CD14-positive monocyte (primary cell): Measurements from ENCODE around the gene REL. TPM values are rescaled to one million over a fixed set of nuclear protein-coding genes. Genes with fewer than 3 reads are reported as not detected.

ENCODE experiments used
- DNase-seq, 3 donors: peaks; one replicate each; pipeline ENCODE4 v3.0.0-alpha.2; 2011 to 2022
- H2AFZ ChIP-seq: 2 replicates; pipeline ENCODE4 v1.6.0; 2012; ENCODE audit warnings: mild to moderate bottlenecking, low read depth, low read length, inconsistent platforms; ENCODE audit not compliant: insufficient read depth, poor library complexity, severe bottlenecking
- H3K27ac ChIP-seq, 2 donors: 1 replicate in 1 of 2; 2 replicates in 1 of 2; pipeline ENCODE4 v1.5.1; 2012 to 2013; ENCODE audit warnings: low read length in 2 of 2, control low read depth in 1 of 2, inconsistent platforms in 1 of 2, low read depth in 1 of 2, mild to moderate bottlenecking in 1 of 2
- H3K27me3 ChIP-seq, 2 donors: one replicate each; pipeline versions ENCODE4 v1.6.0 to v1.6.1; 2011 to 2013; ENCODE audit warnings: low read length in 2 of 2; ENCODE audit not compliant: control insufficient read depth in 2 of 2, insufficient read depth in 2 of 2
- H3K36me3 ChIP-seq, 2 donors: replicated peaks in 1 of 2; 1 replicate in 1 of 2; 2 replicates in 1 of 2; pipeline versions ENCODE4 v1.5.1 to v1.6.1; 2012 to 2013; ENCODE audit warnings: low read length in 2 of 2, control low read depth in 1 of 2, inconsistent platforms in 1 of 2, mild to moderate bottlenecking in 1 of 2; ENCODE audit not compliant: insufficient read depth in 2 of 2, control insufficient read depth in 1 of 2
- H3K4me1 ChIP-seq, 2 donors: 1 replicate in 1 of 2; 2 replicates in 1 of 2; pipeline versions ENCODE4 v1.5.1 to v1.6.1; 2012 to 2013; ENCODE audit warnings: low read length in 2 of 2, control low read depth in 1 of 2, inconsistent platforms in 1 of 2, mild to moderate bottlenecking in 1 of 2, moderate library complexity in 1 of 2; ENCODE audit not compliant: insufficient read depth in 2 of 2, control insufficient read depth in 1 of 2
- H3K4me2 ChIP-seq: replicated peaks from 2 replicates; pipeline ENCODE3; 2012; ENCODE audit warnings: low read length, moderate library complexity, mild to moderate bottlenecking; ENCODE audit not compliant: poor library complexity, severe bottlenecking; ENCODE audit errors: extremely low read depth
- H3K4me3 ChIP-seq, 3 experiments: fragments of 200-600 bp in 1 of 3; sonication (generic) in 1 of 3; replicated peaks in 1 of 3; 1 replicate in 2 of 3; 2 replicates in 1 of 3; pipeline ENCODE4 v1.5.1; 2011 to 2013; ENCODE audit warnings: low read length in 3 of 3, mild to moderate bottlenecking in 3 of 3, control low read depth in 2 of 3, low read depth in 2 of 3, inconsistent platforms in 1 of 3, moderate library complexity in 1 of 3
- H3K79me2 ChIP-seq: 2 replicates; pipeline ENCODE4 v1.6.0; 2012; ENCODE audit warnings: mild to moderate bottlenecking, control low read depth, inconsistent platforms, low read length, moderate library complexity; ENCODE audit not compliant: insufficient read depth
- H3K9ac ChIP-seq: 2 replicates; pipeline ENCODE4 v1.6.0; 2017; ENCODE audit warnings: low read length, mild to moderate bottlenecking; ENCODE audit not compliant: insufficient read depth, poor library complexity, severe bottlenecking
- H3K9me3 ChIP-seq, 2 donors: replicated peaks in 1 of 2; 1 replicate in 1 of 2; 2 replicates in 1 of 2; pipeline versions ENCODE4 v1.5.1 to v1.6.1; 2012 to 2013; ENCODE audit warnings: low read length in 2 of 2, control low read depth in 1 of 2; ENCODE audit not compliant: control insufficient read depth in 1 of 2, insufficient read depth in 1 of 2
- H4K20me1 ChIP-seq: 2 replicates; pipeline ENCODE4 v1.6.0; 2012; ENCODE audit warnings: mild to moderate bottlenecking, low read length, control low read depth, moderate library complexity; ENCODE audit not compliant: insufficient read depth
- H3K27ac Mint-ChIP-seq, 7 donors: one replicate each; pipeline ENCODE4 v1.8.0; 2020; ENCODE audit warnings: mild to moderate bottlenecking in 7 of 7, mixed read lengths in 7 of 7, moderate library complexity in 6 of 7, inconsistent platforms in 2 of 7
- H3K27me3 Mint-ChIP-seq, 3 donors: one replicate each; pipeline ENCODE4 v1.8.0; 2021 to 2022; ENCODE audit warnings: low read depth in 3 of 3, mild to moderate bottlenecking in 3 of 3, mixed read lengths in 3 of 3, moderate library complexity in 3 of 3, inconsistent platforms in 1 of 3
- H3K36me3 Mint-ChIP-seq, 2 donors: one replicate each; pipeline ENCODE4 v1.8.0; 2020; ENCODE audit warnings: mixed read lengths in 2 of 2, inconsistent platforms in 1 of 2, mild to moderate bottlenecking in 1 of 2
- H3K4me1 Mint-ChIP-seq: one replicate; pipeline ENCODE4 v1.8.0; 2020; ENCODE audit warnings: mild to moderate bottlenecking, mixed read lengths
- H3K4me3 Mint-ChIP-seq, 2 donors: one replicate each; pipeline ENCODE4 v1.8.0; 2020; ENCODE audit warnings: mild to moderate bottlenecking in 2 of 2, mixed read lengths in 2 of 2, moderate library complexity in 1 of 2
- H3K9me3 Mint-ChIP-seq, 7 donors: one replicate each; pipeline ENCODE4 v1.8.0; 2020 to 2022; ENCODE audit warnings: mixed read lengths in 7 of 7, mild to moderate bottlenecking in 6 of 7, moderate library complexity in 6 of 7, inconsistent platforms in 2 of 7
- WGBS: methylation state at CpG from one replicate; pipeline ENCODE4 v1.1.5; 2013; ENCODE audit warnings: missing lambda C conversion rate; ENCODE audit not compliant: insufficient coverage; 5-methylcytosine and 5-hydroxymethylcytosine counted together
- intact Hi-C, 2 donors: fragments of 100-400 bp; cut with micrococcal nuclease; formaldehyde crosslinking; loops; one replicate each; pipeline versions ENCODE4 v1.15.0 to v1.15.1; 2023
- polyA minus RNA-seq: library from RNA; depleted of rRNA, polyadenylated mRNA; stranded (reverse); fragments of >200 nt; gene quantifications from 2 replicates; pipeline ENCODE4 v1.2.3, GENCODE V29; 2012
- polyA plus RNA-seq, 3 donors: library from polyadenylated mRNA; depleted of rRNA in 1 of 3; unstranded in 2 of 3; stranded (reverse) in 1 of 3; fragments of 300-500 nt in 2 of 3; fragments of >200 nt in 1 of 3; fragmentation: Illumina TruSeq in 2 of 3; gene quantifications; 1 replicate in 2 of 3; 2 replicates in 1 of 3; pipeline ENCODE4 v1.2.3, GENCODE V29; 2012 to 2021
- total RNA-seq, 12 experiments: library from RNA in 1 of 12; stranded (reverse) in 1 of 12; fragments of 120-200 nt in 1 of 12; gene quantifications; one replicate each; pipeline ENCODE4 v1.2.4 and lab custom pipeline; 2013 to 2026; ENCODE audit warnings: mixed read lengths in 6 of 12, inconsistent platforms in 1 of 12
- TF ChIP-seq, protein P1 (sequence below): fragments of 200-600 bp; IDR thresholded peaks from one replicate; pipeline ENCODE4 v1.8.0; 2022; ENCODE audit warnings: antibody characterized with exemption, mild to moderate bottlenecking

Gene REL
- 52.8 TPM for total RNA-seq (2013)
- polyA plus RNA-seq (10 to 100 TPM; 18.3 to 34.3 (median 20.3) TPM), polyA minus RNA-seq (49.5 and 56.2 TPM in 2 replicates), total RNA-seq (lab: John Stamatoyannopoulos, UW) (181 to 601 (median 306) reads per million in 11 experiments)

DNA sequence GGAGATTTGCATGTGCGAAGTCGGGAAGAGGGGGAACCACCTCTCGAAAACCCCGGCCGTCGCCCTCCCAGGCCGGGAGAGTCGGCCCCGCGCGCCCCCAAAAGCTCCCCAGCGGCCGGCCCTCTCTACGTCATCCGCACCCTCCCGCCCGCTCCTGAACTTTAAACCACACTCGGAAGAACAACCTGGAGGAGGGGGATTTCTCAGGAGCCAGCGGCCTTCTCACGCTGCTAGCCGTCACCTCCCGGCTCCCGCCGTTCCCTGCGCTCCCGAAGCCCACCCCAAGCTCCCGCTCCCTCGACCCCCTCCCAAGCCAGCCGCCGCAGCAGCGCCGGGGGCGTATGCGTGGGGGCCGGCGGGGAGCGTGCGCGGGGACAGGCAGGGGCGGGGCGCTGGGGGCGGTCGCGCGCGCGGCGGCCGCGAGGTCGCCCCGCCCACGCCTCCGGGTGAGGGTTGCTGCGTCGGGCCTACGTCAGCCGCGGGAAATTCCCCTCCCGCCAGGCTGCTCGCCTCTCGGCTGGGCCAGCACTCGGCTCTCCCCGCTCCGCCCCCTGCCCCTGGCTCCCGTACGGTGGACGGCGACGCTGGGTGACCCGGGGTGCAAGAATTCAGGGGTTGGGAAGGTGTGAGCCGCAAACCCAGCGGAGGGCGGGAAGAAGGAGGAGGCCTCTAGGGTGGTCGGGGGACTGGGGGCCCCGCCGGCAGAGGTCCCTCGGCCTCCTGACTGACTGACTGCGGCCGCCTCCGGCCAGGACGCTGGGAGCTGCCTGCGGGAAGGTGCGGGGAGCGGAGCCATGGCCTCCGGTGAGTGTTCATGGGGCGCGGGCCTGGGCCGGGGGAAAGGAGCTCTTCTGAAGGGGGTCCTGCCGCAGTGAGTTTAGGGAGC, at the start of gene REL:
Gene REL, plus strand, starts transcription at position 528 of the 886 bp plus-strand sequence. Its CDS starts 267 bp downstream, at position 795.
- Histone ChIP-seq H3K27me3 (no peaks in the 10 kb centered on the region), H3K4me2 (peak within 1 kb of the TSS; percentile 75), H3K4me1 (peaks cover 16 to 25% of the 10 kb centered on the region in 2 donors), H4K20me1 (peaks cover 40% of the 10 kb centered on the region), H3K9ac (peak within 1 kb of the TSS; percentile 100), H3K4me3 (peak within 1 kb of the TSS; percentile 81 to 100 (median 82)), H3K79me2 (peaks cover 56% of the 10 kb centered on the region), H3K27ac (peak within 1 kb of the TSS; percentile 94 to 99), H3K9me3 (no peaks in the 10 kb centered on the region), H3K36me3 (no peaks in the 10 kb centered on the region), H2AFZ (peak within 1 kb of the TSS; percentile 63)
- peak within 1 kb of the TSS; percentile 97 to 99 (median 98) for H3K27ac Mint-ChIP-seq
- DNase-seq, result peak; percentile 92 to 96 (median 92)
- intact Hi-C loops, result loop anchor here in 1 of 2 donors (5.0 to 10.0 kb wide), 2 partner anchors 84 to 114 kb away; no protein-coding TSS in a partner anchor
- H3K9me3 Mint-ChIP-seq, result peaks cover 0 to 2% (median 0%) of the 10 kb centered on the region in 7 donors
- TF ChIP-seq, protein P1, sequence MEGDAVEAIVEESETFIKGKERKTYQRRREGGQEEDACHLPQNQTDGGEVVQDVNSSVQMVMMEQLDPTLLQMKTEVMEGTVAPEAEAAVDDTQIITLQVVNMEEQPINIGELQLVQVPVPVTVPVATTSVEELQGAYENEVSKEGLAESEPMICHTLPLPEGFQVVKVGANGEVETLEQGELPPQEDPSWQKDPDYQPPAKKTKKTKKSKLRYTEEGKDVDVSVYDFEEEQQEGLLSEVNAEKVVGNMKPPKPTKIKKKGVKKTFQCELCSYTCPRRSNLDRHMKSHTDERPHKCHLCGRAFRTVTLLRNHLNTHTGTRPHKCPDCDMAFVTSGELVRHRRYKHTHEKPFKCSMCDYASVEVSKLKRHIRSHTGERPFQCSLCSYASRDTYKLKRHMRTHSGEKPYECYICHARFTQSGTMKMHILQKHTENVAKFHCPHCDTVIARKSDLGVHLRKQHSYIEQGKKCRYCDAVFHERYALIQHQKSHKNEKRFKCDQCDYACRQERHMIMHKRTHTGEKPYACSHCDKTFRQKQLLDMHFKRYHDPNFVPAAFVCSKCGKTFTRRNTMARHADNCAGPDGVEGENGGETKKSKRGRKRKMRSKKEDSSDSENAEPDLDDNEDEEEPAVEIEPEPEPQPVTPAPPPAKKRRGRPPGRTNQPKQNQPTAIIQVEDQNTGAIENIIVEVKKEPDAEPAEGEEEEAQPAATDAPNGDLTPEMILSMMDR, result no peak
- peaks cover 0 to 4% (median 0%) of the 10 kb centered on the region in 3 donors for H3K27me3 Mint-ChIP-seq
- under 1% methylated on average over 65 of the region's 90 CpGs for WGBS
- peaks cover 9% of the 10 kb centered on the region in 2 donors for H3K36me3 Mint-ChIP-seq
- peak within 1 kb of the TSS; percentile 97 to 99 for H3K4me3 Mint-ChIP-seq
- H3K4me1 Mint-ChIP-seq, result peaks cover 23% of the 10 kb centered on the region

DNA sequence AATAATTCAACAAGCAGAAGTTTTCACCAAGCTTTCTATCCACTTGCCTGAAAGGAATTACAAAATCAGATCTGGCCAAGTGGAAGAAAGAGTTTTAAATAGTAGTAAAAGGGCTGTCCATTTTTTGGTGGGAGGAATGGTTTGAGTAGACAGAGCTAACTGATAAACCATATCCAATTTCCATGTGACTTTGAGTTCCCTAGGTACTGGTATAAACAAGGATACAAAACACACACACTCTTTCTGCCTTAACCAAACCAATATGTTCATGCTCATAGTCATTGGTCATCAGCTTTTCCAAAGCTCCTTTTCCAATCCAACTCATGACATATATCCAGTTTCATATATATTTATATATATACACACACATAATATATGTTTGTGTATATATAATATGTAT, 49.5 kb upstream of the REL start:
- H3K9me3 ChIP-seq, result no peaks in the 10 kb centered on the region
- H3K27ac ChIP-seq, result no peak overlapping the region
- no peak overlapping the region for H3K9ac ChIP-seq
- DNase-seq, result no peak
- H3K4me1 ChIP-seq, result peaks cover 22 to 23% of the 10 kb centered on the region in 2 donors
- no peaks in the 10 kb centered on the region for H3K79me2 ChIP-seq
- no peaks in the 10 kb centered on the region for H3K27me3 ChIP-seq
- Mint-ChIP-seq H3K27ac (no peak overlapping the region), H3K4me3 (no peak overlapping the region), H3K4me1 (peaks cover 28% of the 10 kb centered on the region), H3K9me3 (peaks cover 0 to 2% (median 0%) of the 10 kb centered on the region in 7 donors), H3K36me3 (no peaks in the 10 kb centered on the region), H3K27me3 (peaks cover 0 to 13% (median 3%) of the 10 kb centered on the region in 3 donors)
- H2AFZ ChIP-seq, result no peak overlapping the region
- H3K4me2 ChIP-seq, result no peak overlapping the region
- intact Hi-C loops, result no loop called here
- H3K4me3 ChIP-seq, result no peak overlapping the region
- no peaks in the 10 kb centered on the region for H3K36me3 ChIP-seq
- TF ChIP-seq, protein P1, result no peak
- no peaks in the 10 kb centered on the region for H4K20me1 ChIP-seq
